ENCODE results near the gene FBXL17.

FBXL17 gene

DNA sequence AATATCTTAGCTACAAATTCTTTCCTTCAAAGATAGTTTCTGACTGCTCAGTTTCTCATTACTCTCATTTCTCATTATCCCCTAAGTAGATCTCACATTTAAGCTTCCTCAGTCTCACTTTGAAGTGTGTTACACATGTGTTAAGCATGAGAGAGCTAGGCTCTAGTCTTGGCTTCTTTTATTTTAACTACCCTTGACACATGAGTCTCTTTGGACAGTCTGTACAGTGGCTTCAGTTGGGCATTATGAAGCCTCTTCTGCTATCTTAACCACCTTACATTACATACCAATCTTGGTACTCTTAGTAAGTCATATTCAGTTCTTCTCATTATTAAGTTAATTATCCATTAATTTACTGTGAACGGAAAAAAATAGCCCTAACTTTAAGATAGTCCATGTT is 232.5 kb downstream of the FBXL17 start:
- no peak for DNase-seq (ENCODE audit: low spot score)

GRCh38 chr5:108148715-108149139 is 233.2 kb downstream of the FBXL17 start:
- peak; percentile 21 for DNase-seq (ENCODE audit: low spot score)

DNA sequence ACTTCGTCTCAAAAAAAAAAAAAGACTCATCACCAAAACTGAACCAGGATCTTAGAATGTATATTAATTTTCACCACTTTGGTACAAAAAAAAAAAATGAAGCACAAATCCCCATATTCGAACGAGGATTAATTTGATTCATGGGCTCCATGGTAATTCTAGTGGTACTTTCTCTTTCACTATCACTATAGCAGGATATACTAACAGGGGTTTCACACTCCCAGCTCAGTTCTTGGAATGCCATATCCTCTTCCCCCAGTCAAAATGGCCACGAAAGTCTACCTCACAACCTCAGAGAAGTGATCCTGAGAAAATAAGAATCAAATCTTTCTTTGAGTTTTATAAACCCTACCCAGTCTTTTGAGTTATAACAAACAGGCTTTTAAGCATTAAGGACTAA is 235.7 kb downstream of the FBXL17 start:
- no peak for DNase-seq (ENCODE audit: low spot score)

GRCh38 chr5:108145351-108145750 is 236.5 kb downstream of the FBXL17 start:
- DNase-seq (ENCODE audit: low spot score), result no peak

GRCh38 chr5:108144332-108144731 is 237.6 kb downstream of the FBXL17 start:
- DNase-seq (ENCODE audit: low spot score), result no peak

DNA sequence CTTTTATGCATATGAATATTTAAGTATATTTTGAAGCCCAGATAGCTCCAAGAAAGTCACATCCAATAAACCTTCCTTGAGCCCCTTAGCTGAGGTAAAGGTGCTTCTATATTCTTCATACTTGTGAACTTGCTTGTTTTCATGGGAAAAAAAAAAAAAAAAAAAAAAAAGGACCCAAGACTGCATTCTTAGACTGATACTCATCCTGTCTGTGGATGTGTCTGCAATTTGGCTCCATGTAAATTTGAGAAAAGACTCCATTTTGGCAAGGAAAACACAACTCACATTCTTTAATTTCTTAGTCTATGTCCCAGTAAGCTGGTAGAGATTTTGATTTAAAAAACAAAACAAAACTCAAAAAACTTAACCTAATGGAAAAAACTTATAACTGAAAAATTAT is 238.3 kb downstream of the FBXL17 start:
- peak; percentile 67 for DNase-seq (ENCODE audit: low spot score)

GRCh38 chr5:108141676-108142075 is 240.2 kb downstream of the FBXL17 start:
- peak; percentile 70 for DNase-seq (ENCODE audit: low spot score)

DNA sequence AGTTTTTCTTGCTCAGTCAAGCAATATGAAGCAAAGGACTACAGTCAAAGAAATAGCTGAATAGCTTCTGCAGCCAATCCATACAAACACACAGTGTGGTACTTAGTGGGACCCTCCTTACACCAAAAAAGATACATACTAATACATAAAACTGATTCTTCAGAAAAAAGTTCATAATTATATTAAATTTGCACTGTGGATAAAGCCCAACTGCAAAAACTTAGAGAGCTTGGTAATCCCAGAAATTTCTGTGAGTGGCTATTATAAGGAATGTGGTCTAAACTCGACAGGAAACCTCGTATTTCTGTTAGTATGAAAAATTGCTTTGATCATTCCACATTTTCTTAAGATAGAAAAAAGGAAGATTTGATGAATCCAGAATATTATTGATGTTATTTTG is 245.4 kb downstream of the FBXL17 start:
- no peak for DNase-seq (ENCODE audit: low spot score)

- DNase-seq (ENCODE audit: low spot score), result no peak
Observed at GRCh38 chr5:108129129-108129528, 252.8 kb downstream of the FBXL17 start.

- no peak for DNase-seq (ENCODE audit: low spot score)
Observed at GRCh38 chr5:108125771-108126511, 256.0 kb downstream of the FBXL17 start.

DNA sequence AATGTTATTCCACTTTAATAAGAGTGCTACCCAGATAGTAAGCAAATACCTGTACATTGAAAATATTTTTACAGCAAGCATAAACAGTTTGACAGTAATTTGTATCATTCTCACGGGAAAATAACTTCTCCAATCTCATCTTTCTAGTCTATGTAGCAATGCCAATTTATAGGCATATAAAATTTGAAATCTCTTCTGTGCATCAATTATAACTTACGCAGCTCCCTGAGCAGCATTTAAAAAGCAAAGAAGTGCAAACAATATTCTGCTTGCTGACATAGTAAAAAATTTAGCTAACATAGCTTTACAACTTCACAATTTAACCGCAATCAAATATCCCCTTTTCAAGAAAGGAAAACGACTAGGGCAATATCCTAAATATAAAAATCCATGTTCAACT is 257.3 kb downstream of the FBXL17 start:
- no peak for DNase-seq (ENCODE audit: low spot score)

DNA sequence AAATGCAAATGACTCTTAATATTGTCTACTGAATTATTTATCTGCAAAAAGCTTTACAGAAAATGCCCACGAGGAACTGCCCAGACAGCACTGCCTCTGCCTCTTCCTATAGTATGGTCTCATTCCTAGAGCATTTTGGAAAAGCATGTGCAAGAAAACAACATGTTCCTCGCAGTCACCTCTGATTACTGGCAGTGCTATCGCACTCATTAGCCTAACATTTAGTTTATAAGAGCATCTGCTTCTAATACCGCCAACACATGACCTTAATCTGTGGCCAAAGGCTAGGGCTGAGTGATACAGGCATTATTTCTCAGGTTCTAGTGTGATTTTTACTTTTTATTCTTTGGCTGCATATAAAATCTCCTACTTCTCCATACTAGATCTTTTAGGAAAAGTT is 259.2 kb downstream of the FBXL17 start:
- no peak for DNase-seq (ENCODE audit: low spot score)

- DNase-seq (ENCODE audit: low spot score), result peak; percentile 36
Observed at GRCh38 chr5:108118813-108119514, 262.9 kb downstream of the FBXL17 start.

- DNase-seq (ENCODE audit: low spot score), result no peak
Observed at GRCh38 chr5:108115673-108116072, 266.2 kb downstream of the FBXL17 start.

GRCh38 chr5:108113950-108114349 is 267.9 kb downstream of the FBXL17 start:
- no peak for DNase-seq (ENCODE audit: low spot score)

GRCh38 chr5:108111736-108112135 is 270.2 kb downstream of the FBXL17 start:
- no peak for DNase-seq (ENCODE audit: low spot score)

GRCh38 chr5:108109059-108109458 is 272.8 kb downstream of the FBXL17 start:
- DNase-seq (ENCODE audit: low spot score), result no peak

DNA sequence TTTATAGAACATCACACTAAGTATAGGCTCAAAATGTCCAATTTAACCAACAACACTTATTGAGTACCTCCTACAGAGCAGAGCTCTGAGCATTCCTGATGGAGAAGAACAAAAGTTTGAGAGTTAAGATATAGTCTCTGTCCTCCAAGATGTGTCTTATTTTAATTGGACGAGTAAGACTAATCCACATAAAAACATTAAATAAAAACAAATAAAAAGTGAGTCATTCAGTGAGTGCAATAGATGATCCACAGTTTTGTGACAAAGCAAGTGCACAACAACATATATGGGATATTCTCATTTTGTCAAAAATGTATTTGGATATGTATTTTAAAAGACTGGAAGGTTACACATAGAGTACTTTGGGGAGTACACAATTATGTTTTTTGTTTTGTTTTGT is 277.4 kb downstream of the FBXL17 start:
- DNase-seq (ENCODE audit: low spot score), result no peak

DNA sequence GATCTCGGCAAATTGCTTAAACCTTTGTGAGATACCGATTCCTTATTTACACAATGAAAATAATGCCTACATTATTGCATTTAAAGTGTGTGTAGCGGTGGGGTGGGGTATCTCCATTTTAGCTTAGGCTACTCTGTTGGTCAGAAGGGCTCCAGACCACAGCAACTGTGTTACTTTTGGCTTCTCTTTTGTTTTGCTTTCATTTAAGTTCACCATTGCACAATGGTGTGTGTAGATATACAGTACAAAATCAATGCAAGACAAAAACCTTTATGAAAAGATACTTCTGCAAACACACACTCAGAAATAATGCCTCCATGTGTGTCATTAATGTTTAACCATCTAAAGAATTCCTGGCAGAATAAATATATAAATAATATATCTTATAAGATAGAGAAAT is 279.4 kb downstream of the FBXL17 start:
- DNase-seq (ENCODE audit: low spot score), result no peak

DNA sequence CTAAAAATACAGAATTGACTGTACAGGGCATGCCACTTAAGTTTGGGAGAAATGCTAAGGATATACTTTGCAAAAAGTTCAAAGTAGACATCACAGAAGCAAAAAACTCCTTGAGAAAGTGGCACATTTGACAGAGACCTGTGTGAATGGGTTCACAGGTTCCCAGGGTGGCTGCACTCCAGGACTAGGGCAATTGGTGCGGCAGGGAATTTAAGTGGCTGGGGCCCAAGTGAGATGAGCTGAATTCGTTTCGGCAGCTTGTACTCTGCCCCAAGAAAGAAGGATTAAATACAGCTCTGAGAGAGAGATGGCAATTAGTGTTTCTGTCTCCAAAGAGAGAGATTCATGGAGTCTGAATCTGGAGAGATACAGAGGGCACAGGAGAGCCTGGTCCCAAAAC is 280.1 kb downstream of the FBXL17 start:
- DNase-seq (ENCODE audit: low spot score), result no peak

GRCh38 chr5:108101130-108101529 is 280.8 kb downstream of the FBXL17 start:
- DNase-seq (ENCODE audit: low spot score), result no peak

- DNase-seq (ENCODE audit: low spot score), result no peak
Observed at GRCh38 chr5:108094800-108095199, 287.1 kb downstream of the FBXL17 start.

DNA sequence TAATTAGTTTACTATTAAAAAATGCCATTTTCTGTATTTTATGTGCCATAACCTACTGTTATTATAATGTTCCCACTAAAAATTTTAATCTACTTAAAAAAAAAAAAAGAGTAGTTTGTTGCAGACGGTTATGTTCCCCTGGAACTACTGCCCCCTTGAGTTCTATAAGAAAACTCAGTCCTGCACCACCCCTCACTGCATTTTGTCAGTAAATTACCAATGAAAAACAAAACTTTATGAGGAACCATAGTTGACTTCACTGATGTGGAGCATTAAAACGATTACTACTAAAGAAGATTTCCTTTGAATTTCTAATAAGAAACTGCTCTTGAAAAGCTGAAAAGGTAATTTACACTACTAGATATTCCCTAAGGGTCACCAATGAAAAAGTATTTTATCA is 288.7 kb downstream of the FBXL17 start:
- DNase-seq (ENCODE audit: low spot score), result peak; percentile 4

DNA sequence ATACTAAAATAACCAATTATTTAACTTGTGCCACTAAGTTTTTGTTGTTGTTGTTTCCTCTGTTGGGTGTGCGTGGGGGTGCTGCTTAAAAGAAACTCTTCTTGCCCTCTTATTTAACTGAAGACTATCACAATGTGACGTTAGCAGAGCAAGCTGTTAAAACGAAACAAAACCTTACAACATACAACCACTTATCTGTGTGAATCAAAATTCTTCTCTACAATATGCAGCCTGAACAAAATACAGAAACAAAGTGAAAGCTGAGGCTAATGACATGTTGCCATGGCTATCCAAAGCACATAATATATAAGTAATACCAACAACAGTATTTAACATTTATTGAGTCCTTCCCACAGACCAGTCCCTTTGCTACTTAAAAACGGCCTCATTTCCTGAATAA is 291.0 kb downstream of the FBXL17 start:
- no peak for DNase-seq (ENCODE audit: low spot score)
